ENCODE data around the gene RERE.

Gene RERE

GRCh38 chr1:8687039-8687438 is 130.4 kb downstream of the RERE start:
- peak; percentile 47 for DNase-seq (ENCODE audit: low read depth)

- no peak for DNase-seq (ENCODE audit: low read depth)
These were observed 132.0 kb downstream of the RERE start for GRCh38 chr1:8685463-8685862.

GRCh38 chr1:8684590-8684989 is 132.8 kb downstream of the RERE start:
- no peak for DNase-seq (ENCODE audit: low read depth)

- DNase-seq (ENCODE audit: low read depth), result no peak
These were observed 134.9 kb downstream of the RERE start for GRCh38 chr1:8682573-8682972.

- no peak for DNase-seq (ENCODE audit: low read depth)
These were observed 135.5 kb downstream of the RERE start for GRCh38 chr1:8681911-8682310.

GRCh38 chr1:8680664-8681650 is 136.5 kb downstream of the RERE start:
- DNase-seq (ENCODE audit: low read depth), result no peak

- no peak for DNase-seq (ENCODE audit: low read depth)
These were observed 137.3 kb downstream of the RERE start for GRCh38 chr1:8679929-8680663.

- DNase-seq (ENCODE audit: low read depth), result no peak
These were observed 138.0 kb downstream of the RERE start for GRCh38 chr1:8679395-8679800.

- no peak for DNase-seq (ENCODE audit: low read depth)
These were observed 138.6 kb downstream of the RERE start for GRCh38 chr1:8678673-8679394.

- no peak for DNase-seq (ENCODE audit: low read depth)
These were observed 139.7 kb downstream of the RERE start for GRCh38 chr1:8677782-8678181.

GRCh38 chr1:8676813-8677212 is 140.6 kb downstream of the RERE start:
- DNase-seq (ENCODE audit: low read depth), result no peak

- no peak for DNase-seq (ENCODE audit: low read depth)
These were observed 141.4 kb downstream of the RERE start for GRCh38 chr1:8676072-8676471.

GRCh38 chr1:8674912-8675311 is 142.5 kb downstream of the RERE start:
- DNase-seq (ENCODE audit: low read depth), result no peak

- no peak for DNase-seq (ENCODE audit: low read depth)
These were observed 143.0 kb downstream of the RERE start for GRCh38 chr1:8674481-8674880.

GRCh38 chr1:8671306-8671917 is 146.0 kb downstream of the RERE start:
- DNase-seq (ENCODE audit: low read depth), result peak; percentile 72

- DNase-seq (ENCODE audit: low read depth), result no peak
These were observed 147.0 kb downstream of the RERE start for GRCh38 chr1:8670371-8670818.

GRCh38 chr1:8669606-8670335 is 147.7 kb downstream of the RERE start:
- no peak for DNase-seq (ENCODE audit: low read depth)

GRCh38 chr1:8667869-8668594 is 149.4 kb downstream of the RERE start:
- DNase-seq (ENCODE audit: low read depth), result peak; percentile 53

- no peak for DNase-seq (ENCODE audit: low read depth)
These were observed 150.9 kb downstream of the RERE start for GRCh38 chr1:8666389-8667167.

GRCh38 chr1:8665833-8666232 is 151.6 kb downstream of the RERE start:
- no peak for DNase-seq (ENCODE audit: low read depth)
